Keratinocyte (primary cell): ENCODE measurements around the gene KRTAP10-6. TPM values are rescaled to one million over a fixed set of nuclear protein-coding genes. Genes with fewer than 3 reads are reported as not detected.

Experiments
- DNase-seq: peaks from one replicate; pipeline ENCODE4 v3.0.0-alpha.2; 2011; ENCODE audit warnings: low read depth, missing footprints, low spot score
- FAIRE-seq: peaks from 2 replicates; lab custom pipeline; 2011; peaks lifted over from hg19 to GRCh38; lab: Jason Lieb, UNC
- H2AFZ ChIP-seq: 2 replicates; pipeline ENCODE4 v1.6.0; 2012; ENCODE audit warnings: low read length, control low read depth, inconsistent platforms; ENCODE audit not compliant: control insufficient read depth
- H3K27ac ChIP-seq: 2 replicates; pipeline ENCODE4 v1.5.1; 2011; ENCODE audit warnings: low read length; ENCODE audit not compliant: control insufficient read depth, insufficient read depth
- H3K27me3 ChIP-seq: 3 replicates; pipeline ENCODE4 v1.6.0; 2011; ENCODE audit warnings: low read length; ENCODE audit not compliant: control insufficient read depth, insufficient read depth; ENCODE audit errors: extremely low read depth
- H3K36me3 ChIP-seq, 2 experiments: 2 replicates in 1 of 2; 3 replicates in 1 of 2; pipeline ENCODE4 v1.5.1; 2011; ENCODE audit warnings: low read length in 2 of 2, mild to moderate bottlenecking in 1 of 2; ENCODE audit not compliant: control insufficient read depth in 2 of 2, insufficient read depth in 2 of 2; ENCODE audit errors: extremely low read depth in 1 of 2
- H3K4me1 ChIP-seq: 3 replicates; pipeline ENCODE4 v1.5.1; 2011; ENCODE audit warnings: low read length; ENCODE audit not compliant: control insufficient read depth, insufficient read depth; ENCODE audit errors: extremely low read depth
- H3K4me2 ChIP-seq: 3 replicates; pipeline ENCODE4 v1.6.0; 2011; ENCODE audit warnings: low read depth, low read length; ENCODE audit not compliant: control insufficient read depth, insufficient read depth; ENCODE audit errors: extremely low read depth
- H3K4me3 ChIP-seq, 3 experiments: fragments of 200-600 bp in 1 of 3; sonication (generic) in 1 of 3; 2 replicates in 2 of 3; 3 replicates in 1 of 3; pipeline ENCODE4 v1.5.1; 2011 to 2016; ENCODE audit warnings: low read length in 3 of 3, mild to moderate bottlenecking in 3 of 3, control low read depth in 2 of 3, inconsistent platforms in 1 of 3, low read depth in 1 of 3, mixed read lengths in 1 of 3, mixed run types in 1 of 3, moderate library complexity in 1 of 3; ENCODE audit not compliant: control insufficient read depth in 2 of 3, insufficient read depth in 2 of 3; ENCODE audit errors: extremely low read depth in 1 of 3
- H3K79me2 ChIP-seq: 2 replicates; pipeline ENCODE4 v1.6.0; 2012; ENCODE audit warnings: low read length; ENCODE audit not compliant: control insufficient read depth, insufficient read depth
- H3K9ac ChIP-seq: 3 replicates; pipeline ENCODE4 v1.6.0; 2011; ENCODE audit warnings: low read length; ENCODE audit not compliant: control insufficient read depth, insufficient read depth; ENCODE audit errors: extremely low read depth
- H3K9me1 ChIP-seq: 3 replicates; pipeline ENCODE4 v1.6.0; 2011; ENCODE audit warnings: low read length; ENCODE audit not compliant: control insufficient read depth, insufficient read depth; ENCODE audit errors: extremely low read depth
- H3K9me3 ChIP-seq: 2 replicates; pipeline ENCODE4 v1.5.1; 2012; ENCODE audit warnings: low read depth, low read length; ENCODE audit not compliant: control insufficient read depth
- H4K20me1 ChIP-seq: 3 replicates; pipeline ENCODE4 v1.6.0; 2011; ENCODE audit warnings: low read length; ENCODE audit not compliant: control insufficient read depth, insufficient read depth; ENCODE audit errors: extremely low read depth
- CTCF ChIP-seq, 3 experiments: IDR thresholded peaks in 1 of 3; conservative IDR thresholded peaks in 1 of 3; optimal IDR thresholded peaks in 1 of 3; 2 replicates in 2 of 3; 3 replicates in 1 of 3; pipeline versions ENCODE3 to v1.5.1; 2011; ENCODE audit warnings: low read length in 3 of 3, mild to moderate bottlenecking in 3 of 3, moderate library complexity in 2 of 3, control low read depth in 1 of 3, inconsistent platforms in 1 of 3; ENCODE audit not compliant: insufficient read depth in 2 of 3; ENCODE audit errors: extremely low read depth in 1 of 3
- EZH2 ChIP-seq: IDR thresholded peaks from one replicate; pipeline ENCODE4 v1.6.1; 2012; ENCODE audit warnings: inconsistent platforms, mild to moderate bottlenecking, low read length, moderate library complexity
- dilution Hi-C: fragments of 300-500 bp; cut with MboI; formaldehyde crosslinking; loops from one replicate; pipeline ENCODE4 v1.7.0; 2020; ENCODE audit warnings: low sequenced_read_pairs; ENCODE audit not compliant: extremely low pct_ligation_motif_present
- polyA plus RNA-seq, 5 experiments: library from polyadenylated mRNA; depleted of rRNA in 3 of 5; stranded (reverse) in 3 of 5; stranded (forward) in 1 of 5; unstranded in 1 of 5; fragments of >200 nt; gene quantifications; 1 replicate in 1 of 5; 2 replicates in 3 of 5; 3 replicates in 1 of 5; pipeline versions ENCODE4 v1.2.1 to v1.2.3, GENCODE V29; 2011 to 2012; ENCODE audit warnings: missing spikeins in 2 of 5, low read depth in 1 of 5, low replicate concordance in 1 of 5

Gene KRTAP10-6
- polyA plus RNA-seq, 1 donor (not counting 4 experiments of a cell fraction or from before 2014, with no cell fraction given): not detected

DNA sequence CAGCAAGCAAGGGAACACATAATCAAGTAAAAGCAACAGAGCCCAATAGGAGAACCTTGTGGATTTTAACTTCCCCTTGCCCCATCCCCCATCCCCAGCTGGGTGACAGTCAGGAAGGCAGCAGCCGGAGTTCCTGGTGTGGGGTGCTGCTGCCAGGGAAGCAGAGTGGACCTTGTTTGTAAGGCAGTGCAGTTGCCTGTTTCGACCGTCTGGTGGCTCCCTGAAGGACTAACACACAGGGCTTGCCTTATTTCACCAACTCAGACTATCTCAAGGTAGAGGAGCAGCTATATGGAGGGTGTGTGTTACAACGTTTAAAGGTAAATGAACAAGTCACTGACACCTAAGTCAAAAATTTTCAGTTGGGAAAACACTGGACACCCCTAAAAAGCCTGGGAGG, 26.2 kb upstream of the KRTAP10-6 start:
- Histone ChIP-seq H3K27ac (no peak overlapping the region), H3K4me1 (peaks cover 7% of the 10 kb centered on the region), H3K36me3 (no peaks in the 10 kb centered on the region), H3K79me2 (no peaks in the 10 kb centered on the region), H3K9me1 (no peaks in the 10 kb centered on the region), H3K9ac (no peak overlapping the region), H3K27me3 (peaks cover 19% of the 10 kb centered on the region), H4K20me1 (no peaks in the 10 kb centered on the region), H2AFZ (no peak overlapping the region), H3K4me3 (no peak overlapping the region), H3K4me2 (no peak overlapping the region), H3K9me3 (peaks cover 6% of the 10 kb centered on the region)
- no peak for FAIRE-seq
- TF ChIP-seq EZH2 (no peak), CTCF (optimal IDR thresholded peaks at IDR 0.05 in 1 of 3, IDR thresholded peaks at IDR 0.05 in 1 of 3, conservative IDR thresholded peaks at IDR 0.05 in 1 of 3; ENCODE audit: extremely low read depth in 1 of 3, insufficient read depth in 2 of 3, low read length in 3 of 3) (peak in 1 of 3 experiments; percentile 7)
- DNase-seq: no peak
- dilution Hi-C loops: no loop called here

- dilution Hi-C loops: no loop called here
- DNase-seq (no peak), FAIRE-seq (no peak)
- peaks cover 19% of the 10 kb centered on the region for H3K27me3 ChIP-seq
- no peak for TF ChIP-seq EZH2
- no peak for TF ChIP-seq CTCF (optimal IDR thresholded peaks at IDR 0.05 in 1 of 3, IDR thresholded peaks at IDR 0.05 in 1 of 3, conservative IDR thresholded peaks at IDR 0.05 in 1 of 3; ENCODE audit: extremely low read depth in 1 of 3, insufficient read depth in 2 of 3, low read length in 3 of 3)
- no peak overlapping the region for H2AFZ ChIP-seq
- peaks cover 7% of the 10 kb centered on the region for H3K4me1 ChIP-seq
- no peak overlapping the region for H3K9ac ChIP-seq
- H3K9me3 ChIP-seq: peaks cover 2% of the 10 kb centered on the region
- H3K4me3 ChIP-seq: no peak overlapping the region
- H3K27ac ChIP-seq: no peak overlapping the region
- H3K36me3 ChIP-seq: no peaks in the 10 kb centered on the region
- H3K79me2 ChIP-seq: no peaks in the 10 kb centered on the region
- no peak overlapping the region for H3K4me2 ChIP-seq
- no peaks in the 10 kb centered on the region for H3K9me1 ChIP-seq
- H4K20me1 ChIP-seq: no peaks in the 10 kb centered on the region
Observed at GRCh38 chr21:44617071-44617501, 24.8 kb upstream of the KRTAP10-6 start.
